Heart right ventricle (tissue), 16 donors: ENCODE measurements around the gene NCAM1. TPM values are rescaled to one million over a fixed set of nuclear protein-coding genes. Genes with fewer than 3 reads are reported as not detected.

Experiments used
- ATAC-seq, 8 donors: fragments of 200-7000 bp; cut with Tn5 transposase; one replicate each; pipeline ENCODE4 v1.9.1; 2020; ENCODE audit warnings: mild to moderate bottlenecking in 8 of 8, moderate library complexity in 8 of 8, moderate number of reproducible peaks in 1 of 8
- DNase-seq, 2 donors: peaks; one replicate each; pipeline ENCODE4 v3.0.0-alpha.2; 2020
- H3K27ac ChIP-seq, 10 donors: fragments of 200-600 bp; sonication (generic) in 2 of 10; one replicate each; pipeline versions ENCODE4 v1.5.0 to v1.8.0; 2020 to 2022; ENCODE audit warnings: mild to moderate bottlenecking in 3 of 10
- H3K27me3 ChIP-seq, 7 donors: fragments of 200-600 bp; one replicate each; pipeline ENCODE4 v1.8.0; 2021 to 2022; ENCODE audit warnings: mild to moderate bottlenecking in 2 of 7
- H3K36me3 ChIP-seq, 9 donors: fragments of 200-600 bp; sonication (generic) in 1 of 9; one replicate each; pipeline versions ENCODE4 v1.5.0 to v1.8.0; 2020 to 2022; ENCODE audit warnings: mild to moderate bottlenecking in 2 of 9
- H3K4me1 ChIP-seq, 9 donors: fragments of 200-600 bp; sonication (generic) in 1 of 9; one replicate each; pipeline versions ENCODE4 v1.5.0 to v1.8.0; 2020 to 2022; ENCODE audit warnings: mild to moderate bottlenecking in 4 of 9
- H3K4me3 ChIP-seq, 10 donors: fragments of 200-600 bp; sonication (generic) in 2 of 10; one replicate each; pipeline versions ENCODE4 v1.5.0 to v1.8.0; 2020 to 2022; ENCODE audit warnings: mild to moderate bottlenecking in 7 of 10, moderate library complexity in 2 of 10
- H3K9me3 ChIP-seq, 11 donors: fragments of 200-600 bp in 10 of 11; sonication (generic) in 2 of 11; one replicate each; pipeline versions ENCODE4 v1.5.0 to v1.8.0; 2013 to 2022; ENCODE audit warnings: mild to moderate bottlenecking in 2 of 11, control low read depth in 1 of 11, moderate library complexity in 1 of 11
- CTCF ChIP-seq, 9 donors: fragments of 200-600 bp; sonication (generic) in 2 of 9; IDR thresholded peaks; one replicate each; pipeline versions ENCODE4 v1.5.0 to v1.8.0; 2021 to 2022; ENCODE audit warnings: antibody characterized with exemption in 9 of 9, mild to moderate bottlenecking in 5 of 9, moderate library complexity in 1 of 9
- WGBS, 2 donors: extraction: QIAGEN DNeasy Blood & Tissue Kit; methylation state at CpG; one replicate each; pipeline ENCODE4 v1.1.7; 2013; ENCODE audit warnings: inconsistent platforms in 1 of 2; 5-methylcytosine and 5-hydroxymethylcytosine counted together
- intact Hi-C, 10 donors: fragments of 100-400 bp; cut with DNase I; formaldehyde crosslinking; loops; one replicate each; pipeline versions ENCODE4 v1.11.1 to v1.14.2; 2022
- polyA plus RNA-seq, 2 donors: library from polyadenylated mRNA; stranded (reverse); fragments of 200-250 nt; gene quantifications; one replicate each; pipeline ENCODE4 v1.2.3, GENCODE V29; 2013
- total RNA-seq, 10 donors: library from RNA; stranded (reverse); fragmentation: NEBNext Ultra II Directional in 3 of 10; extraction: Animal tissue kit (Norgen Biotek cat#: 25700) in 3 of 10; gene quantifications; one replicate each; pipeline versions ENCODE4 v1.2.1 to v1.2.4, GENCODE V29; 2021 to 2023
- donor health status: Arrhythmogenic right ventricular cardiomyopathy.
- donor health status: ischemic (EF 13 %, LVEDD 7.1; RV severe dilation, severe dysfunction).
- donor health status: healthy with polysubstance abuse.
- donor health status: DM: no; HTN: yes; CAD: no.
- donor health status: DM: no; HTN: no; CAD: no.
- donor health status: ischemic (EF 25% LVEDD 6.9; RV normal size, moderate dysfunction).
- donor health status: ischemic (EF 25% LVEDD 5.7; RV mildly dilated, moderate dysfunction).
- donor health status: healthy.
- donor health status: DM: yes; HTN: yes; CAD: no.
- donor health status: Ischemic cardiomyopathy.
- donor health status: ischemic (EF 35%, LVEDD 5.7; RV mildly dilated, moderate dysfunction).
- donor health status: nonischemic (EF 11% LVEDD 7.7; RV severe dilation, severe dysfunction).
- donor health status: DM: yes; HTN: yes; CAD: no.
- donor health status: PGD.
- donor health status: ischemic (EF 29% LVEDD 5.4; RV normal size, mild dysfunction).
- donor health status: nonischemic (EF 23%, LVEDD 6.1; RV moderate dilation, normal function).

The NCAM1 gene
- total and polyA plus RNA-seq, 12 donors, result 76.8 to 454 (median 328) TPM

- ATAC-seq (no peak), DNase-seq (no peak)
- peak overlapping the region in 3 of 10 donors; percentile 7 to 48 (median 23) for H3K27ac ChIP-seq
- no peaks in the 10 kb centered on the region for H3K36me3 ChIP-seq
- WGBS, 2 donors, result 21 to 57% methylated on average over 1 of the region's 1 CpG
- no peaks in the 10 kb centered on the region for H3K27me3 ChIP-seq
- H3K4me1 ChIP-seq, result peaks cover 2 to 57% (median 17%) of the 10 kb centered on the region in 9 donors
- no peak overlapping the region for H3K4me3 ChIP-seq
- TF ChIP-seq CTCF (IDR thresholded peaks at IDR 0.05), result no peak
- intact Hi-C loops, result loop anchor here in 7 of 10 donors (5.0 to 10.0 kb wide), 9 partner anchors 148 to 525 kb away; partner anchors contain the start of gene NCAM1 (in 3 of the 7)
- H3K9me3 ChIP-seq, result no peaks in the 10 kb centered on the region
Measured at GRCh38 chr11:113110046-113110445, 148.8 kb downstream of the NCAM1 start.

DNA sequence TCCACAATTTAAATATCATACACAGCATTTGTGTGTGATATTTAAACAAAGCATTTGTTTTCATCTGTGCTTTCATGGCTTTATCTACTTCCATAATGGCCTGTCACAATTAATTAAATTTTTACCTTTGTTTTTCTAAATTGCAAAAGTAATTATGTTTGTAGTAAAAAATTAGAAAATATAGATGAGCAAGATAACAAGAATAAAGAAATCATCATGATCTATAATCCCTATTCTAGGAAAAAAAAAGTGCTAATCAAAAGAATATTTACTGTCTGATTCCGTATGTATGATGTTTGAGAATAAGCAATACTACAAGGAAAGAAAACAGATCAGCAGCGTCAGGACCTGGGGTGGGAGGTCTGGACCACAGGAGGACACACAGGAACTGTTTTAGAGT lies 149.9 kb downstream of the NCAM1 start:
- Histone ChIP-seq H3K4me1 (peaks cover 0 to 54% (median 13%) of the 10 kb centered on the region in 9 donors), H3K36me3 (no peaks in the 10 kb centered on the region), H3K27ac (peak overlapping the region in 1 of 10 donors; percentile 48), H3K27me3 (no peaks in the 10 kb centered on the region), H3K4me3 (no peak overlapping the region), H3K9me3 (no peaks in the 10 kb centered on the region)
- no peak for DNase-seq
- 81 to 85% methylated on average over 2 of the region's 2 CpGs for WGBS, 2 donors
- no peak for ATAC-seq
- TF ChIP-seq CTCF (IDR thresholded peaks at IDR 0.05), result no peak
- intact Hi-C loops, result loop anchor here in 7 of 10 donors (5.0 to 10.0 kb wide), 9 partner anchors 149 to 526 kb away; partner anchors contain the start of gene NCAM1 (in 3 of the 7)

DNA sequence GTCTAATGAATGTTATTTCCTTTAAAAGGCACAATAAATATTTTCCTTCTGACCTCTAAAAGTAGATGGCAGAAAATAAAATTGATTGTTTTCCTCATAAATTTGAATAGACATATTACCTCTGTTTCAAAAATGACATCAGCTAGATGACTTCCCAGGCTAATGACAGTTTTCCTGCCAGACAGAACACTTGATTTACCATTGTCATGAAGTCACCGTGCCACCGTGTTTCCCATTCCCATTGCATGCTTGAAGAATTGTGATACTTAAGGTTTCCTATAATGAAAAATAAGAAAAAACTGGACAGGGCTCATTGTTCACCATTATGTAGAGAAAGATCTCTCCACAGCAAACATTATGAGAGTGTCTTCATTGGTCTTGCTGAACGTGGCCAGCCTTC lies 151.1 kb downstream of the NCAM1 start:
- no peaks in the 10 kb centered on the region for H3K36me3 ChIP-seq
- WGBS, 2 donors, result 55 to 70% methylated on average over 3 of the region's 3 CpGs
- peaks cover 0 to 58% (median 18%) of the 10 kb centered on the region in 9 donors for H3K4me1 ChIP-seq
- H3K9me3 ChIP-seq, result no peaks in the 10 kb centered on the region
- H3K4me3 ChIP-seq, result no peak overlapping the region
- H3K27me3 ChIP-seq, result no peaks in the 10 kb centered on the region
- ATAC-seq (no peak), DNase-seq (no peak)
- intact Hi-C loops, result loop anchor here in 7 of 10 donors (5.0 to 10.0 kb wide), 9 partner anchors 150 to 528 kb away; partner anchors contain the start of gene NCAM1 (in 3 of the 7)
- H3K27ac ChIP-seq, result peak overlapping the region in 1 of 10 donors; percentile 29
- no peak for TF ChIP-seq CTCF (IDR thresholded peaks at IDR 0.05)

DNA sequence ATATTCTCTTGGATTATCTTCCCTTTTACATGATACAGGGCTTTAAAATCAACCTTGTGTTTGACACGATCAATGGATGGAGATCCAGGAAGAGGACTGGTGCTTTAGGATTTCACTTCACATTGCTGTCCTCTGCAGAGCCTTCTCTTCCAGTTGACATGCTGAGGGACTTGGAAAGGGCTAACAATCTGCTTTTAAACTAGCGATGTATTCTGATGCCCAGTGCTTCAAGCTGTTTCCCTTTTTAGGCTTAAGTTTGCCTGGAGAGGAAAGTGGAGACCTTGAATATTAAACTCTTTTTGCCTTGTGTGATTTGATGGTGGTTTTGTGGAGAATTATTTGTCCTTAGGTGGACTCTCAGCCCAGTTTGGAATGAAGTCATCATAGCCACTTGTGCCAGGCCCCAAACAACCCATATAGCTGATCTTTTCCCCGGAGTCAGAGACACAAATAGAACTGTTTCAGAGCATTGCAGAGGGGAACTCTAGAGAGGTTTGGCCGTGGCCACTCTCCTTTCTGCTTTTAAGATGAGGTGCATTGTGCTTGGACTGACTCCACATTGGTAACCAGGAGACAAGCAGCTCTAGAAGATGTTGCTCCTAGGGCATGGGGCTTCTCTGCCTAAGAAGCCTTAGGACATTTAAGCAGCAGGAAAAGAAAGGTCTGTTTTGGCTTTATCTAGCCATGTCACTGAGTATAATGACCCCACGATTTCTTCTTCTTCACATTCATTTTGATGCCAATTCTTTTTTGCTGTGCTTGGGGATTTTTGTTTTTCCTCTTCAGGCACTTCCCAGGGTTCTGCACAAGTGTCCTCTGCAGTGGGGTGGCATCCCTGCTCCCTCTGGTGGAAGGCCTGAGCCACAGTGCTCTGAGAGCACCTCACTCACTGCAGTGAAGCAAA lies 152.8 kb downstream of the NCAM1 start:
- Histone ChIP-seq H3K4me1 (peaks cover under 1 to 74% (median 25%) of the 10 kb centered on the region in 9 donors), H3K4me3 (no peak overlapping the region), H3K9me3 (no peaks in the 10 kb centered on the region), H3K27ac (peak overlapping the region in 9 of 10 donors; percentile 25 to 71 (median 51)), H3K36me3 (no peaks in the 10 kb centered on the region), H3K27me3 (peaks cover 0 to 2% (median 0%) of the 10 kb centered on the region in 7 donors)
- 28 to 44% methylated on average over 5 of the region's 5 CpGs for WGBS, 2 donors
- DNase-seq, result peak; percentile 43 to 59
- intact Hi-C loops, result loop anchor here in 7 of 10 donors (2.0 to 10.0 kb wide), 11 partner anchors 151 to 529 kb away; partner anchors contain the start of gene NCAM1 (in 3 of the 7)
- peak; percentile 89 to 95 (median 92) for ATAC-seq
- TF ChIP-seq CTCF (IDR thresholded peaks at IDR 0.05), result peak; percentile 41 to 80 (median 68)
